HepG2 (cell line): ENCODE results near the gene GRK5. TPM values are rescaled to one million over a fixed set of nuclear protein-coding genes. Genes with fewer than 3 reads are reported as not detected.

Experiments
- AKAP8 ChIP-seq: sonication (generic); formaldehyde crosslinking; IDR thresholded peaks from 2 replicates; pipeline ENCODE4 v1.5.1; 2020; ENCODE audit warnings: mild to moderate bottlenecking, missing genetic modification reagents
- ARNT ChIP-seq: fragments of 450-650 bp; IDR thresholded peaks from 2 replicates; pipeline ENCODE4 v1.6.1; 2017
- BHLHE40 ChIP-seq: IDR thresholded peaks from 2 replicates; pipeline ENCODE4 v1.6.1; 2011; ENCODE audit warnings: low read length, improper control_type of control experiment
- CC2D1A ChIP-seq: sonication (generic); formaldehyde crosslinking; IDR thresholded peaks from 2 replicates; pipeline ENCODE4 v1.8.1; 2023; ENCODE audit warnings: mild to moderate bottlenecking, missing genetic modification reagents
- GPN1 ChIP-seq: sonication (generic); formaldehyde crosslinking; IDR thresholded peaks from 2 replicates; pipeline ENCODE4 v1.5.1; 2020; ENCODE audit warnings: missing genetic modification reagents, borderline replicate concordance
- HHEX ChIP-seq: IDR thresholded peaks from 2 replicates; pipeline ENCODE4 v1.6.1; 2016; ENCODE audit warnings: control low read depth
- HNRNPUL1 ChIP-seq: fragments of 200-400 bp; formaldehyde crosslinking; IDR thresholded peaks from 2 replicates; pipeline ENCODE4 v1.6.1; 2017; ENCODE audit warnings: low read depth, mild to moderate bottlenecking, low read length, moderate library complexity
- IRF2 ChIP-seq: IDR thresholded peaks from 2 replicates; pipeline ENCODE4 v1.6.1; 2018; ENCODE audit warnings: missing genetic modification reagents, missing compliant biosample characterization
- MAFF ChIP-seq: IDR thresholded peaks from 2 replicates; pipeline ENCODE4 v1.6.1; 2011; ENCODE audit warnings: low read depth, low read length, improper control_type of control experiment
- MAZ ChIP-seq, 2 experiments: sonication (generic) in 1 of 2; formaldehyde crosslinking in 1 of 2; IDR thresholded peaks; 2 replicates each; pipeline versions ENCODE4 v1.5.0 to v1.6.1; 2012 to 2020; ENCODE audit warnings: low read depth in 2 of 2, mild to moderate bottlenecking in 2 of 2, borderline replicate concordance in 1 of 2, improper control_type of control experiment in 1 of 2, low read length in 1 of 2, missing genetic modification reagents in 1 of 2, moderate library complexity in 1 of 2
- POLR2A ChIP-seq, 2 experiments: IDR thresholded peaks; 2 replicates each; pipeline ENCODE4 v1.6.1; 2011; ENCODE audit warnings: low read depth in 2 of 2, low read length in 2 of 2, mild to moderate bottlenecking in 1 of 2, moderate library complexity in 1 of 2; ENCODE audit not compliant: insufficient read depth in 1 of 2
- PRDM15 ChIP-seq: sonication (generic); formaldehyde crosslinking; IDR thresholded peaks from 2 replicates; pipeline ENCODE4 v1.4.0; 2020; ENCODE audit warnings: missing genetic modification reagents
- SMARCC2 ChIP-seq: fragments of 450-650 bp; IDR thresholded peaks from 2 replicates; pipeline ENCODE4 v1.6.1; 2017; ENCODE audit warnings: antibody characterized with exemption, mild to moderate bottlenecking
- TBL1XR1 ChIP-seq: fragments of 150-350 bp; IDR thresholded peaks from 2 replicates; pipeline ENCODE4 v1.6.1; 2014; ENCODE audit warnings: borderline replicate concordance, low read length; ENCODE audit not compliant: partially characterized antibody
- ZBTB8A ChIP-seq: sonication (generic); formaldehyde crosslinking; IDR thresholded peaks from 2 replicates; pipeline ENCODE4 v1.4.0; 2020; ENCODE audit warnings: mild to moderate bottlenecking, low read depth, missing genetic modification reagents, borderline replicate concordance
- ZNF138 ChIP-seq: sonication (generic); formaldehyde crosslinking; IDR thresholded peaks from 2 replicates; pipeline ENCODE4 v1.5.0; 2020; ENCODE audit warnings: mild to moderate bottlenecking, low read depth, missing genetic modification reagents
- ZNF30 ChIP-seq: sonication (generic); formaldehyde crosslinking; IDR thresholded peaks from 2 replicates; pipeline ENCODE4 v1.5.0; 2020; ENCODE audit warnings: mild to moderate bottlenecking, missing genetic modification reagents
- ZNF740 ChIP-seq: sonication (generic); formaldehyde crosslinking; IDR thresholded peaks from 2 replicates; pipeline ENCODE4 v1.4.0; 2020; ENCODE audit warnings: missing genetic modification reagents
- polyA plus RNA-seq, 8 experiments: library from polyadenylated mRNA; depleted of rRNA in 3 of 8; stranded (reverse) in 7 of 8; unstranded in 1 of 8; fragments of >200 nt; fragmentation: Illumina TruSeq in 4 of 8; extraction: Trizol in 4 of 8; gene quantifications; 2 replicates each; pipeline versions ENCODE4 v1.2.1 to v1.2.3, GENCODE V29; 2011 to 2016; ENCODE audit warnings: low read depth in 4 of 8, missing spikeins in 1 of 8, mixed read lengths in 1 of 8; ENCODE audit not compliant: insufficient read depth in 1 of 8
- total RNA-seq, 5 experiments: library from RNA; depleted of rRNA; stranded (reverse); fragments of >200 nt; fragmentation: Illumina TruSeq; extraction: Trizol; gene quantifications; 2 replicates each; pipeline ENCODE4 v1.2.3, GENCODE V29; 2016; ENCODE audit warnings: low read depth in 1 of 5
- TF ChIP-seq, protein P1 (sequence below): sonication (generic); formaldehyde crosslinking; IDR thresholded peaks from 2 replicates; pipeline ENCODE4 v1.4.0; 2020; ENCODE audit warnings: missing genetic modification reagents
- TF ChIP-seq, protein P2 (sequence below): sonication (generic); formaldehyde crosslinking; IDR thresholded peaks from 2 replicates; pipeline ENCODE4 v1.5.1; 2020; ENCODE audit warnings: missing genetic modification reagents, mild to moderate bottlenecking, borderline replicate concordance

Gene GRK5
- total and polyA plus RNA-seq, 2 of the 13 experiments (the other 11 are each of a cell fraction or from before 2014, with no cell fraction given), result 10.4 to 12.6 TPM

GRCh38 chr10:119498889-119499676 lies 291.7 kb downstream of the GRK5 start (continued):
- TF ChIP-seq, protein P1, sequence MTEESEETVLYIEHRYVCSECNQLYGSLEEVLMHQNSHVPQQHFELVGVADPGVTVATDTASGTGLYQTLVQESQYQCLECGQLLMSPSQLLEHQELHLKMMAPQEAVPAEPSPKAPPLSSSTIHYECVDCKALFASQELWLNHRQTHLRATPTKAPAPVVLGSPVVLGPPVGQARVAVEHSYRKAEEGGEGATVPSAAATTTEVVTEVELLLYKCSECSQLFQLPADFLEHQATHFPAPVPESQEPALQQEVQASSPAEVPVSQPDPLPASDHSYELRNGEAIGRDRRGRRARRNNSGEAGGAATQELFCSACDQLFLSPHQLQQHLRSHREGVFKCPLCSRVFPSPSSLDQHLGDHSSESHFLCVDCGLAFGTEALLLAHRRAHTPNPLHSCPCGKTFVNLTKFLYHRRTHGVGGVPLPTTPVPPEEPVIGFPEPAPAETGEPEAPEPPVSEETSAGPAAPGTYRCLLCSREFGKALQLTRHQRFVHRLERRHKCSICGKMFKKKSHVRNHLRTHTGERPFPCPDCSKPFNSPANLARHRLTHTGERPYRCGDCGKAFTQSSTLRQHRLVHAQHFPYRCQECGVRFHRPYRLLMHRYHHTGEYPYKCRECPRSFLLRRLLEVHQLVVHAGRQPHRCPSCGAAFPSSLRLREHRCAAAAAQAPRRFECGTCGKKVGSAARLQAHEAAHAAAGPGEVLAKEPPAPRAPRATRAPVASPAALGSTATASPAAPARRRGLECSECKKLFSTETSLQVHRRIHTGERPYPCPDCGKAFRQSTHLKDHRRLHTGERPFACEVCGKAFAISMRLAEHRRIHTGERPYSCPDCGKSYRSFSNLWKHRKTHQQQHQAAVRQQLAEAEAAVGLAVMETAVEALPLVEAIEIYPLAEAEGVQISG, result peak; percentile 66
- TF ChIP-seq MAFF (no peak), ZNF138 (CRISPR knock-in tag) (no peak), POLR2A (IDR thresholded peaks at IDR 0.05; ENCODE audit: insufficient read depth in 1 of 2, low read depth in 2 of 2, low read length in 2 of 2) (no peak), MAZ (IDR thresholded peaks at IDR 0.05; ENCODE audit: borderline replicate concordance, low read depth, low read length) (no peak), MAZ (CRISPR knock-in tag; IDR thresholded peaks at IDR 0.05; ENCODE audit: low read depth) (no peak), ZNF740 (no peak), PRDM15 (CRISPR knock-in tag) (no peak), HHEX (CRISPR knock-in tag) (no peak), TBL1XR1 (no peak), HNRNPUL1 (no peak), AKAP8 (CRISPR knock-in tag) (no peak), IRF2 (peak; percentile 65), ZBTB8A (CRISPR knock-in tag) (no peak), SMARCC2 (no peak), BHLHE40 (no peak), GPN1 (CRISPR knock-in tag) (no peak), ZNF30 (CRISPR knock-in tag) (no peak), ARNT (no peak), CC2D1A (no peak)
- TF ChIP-seq, protein P2, sequence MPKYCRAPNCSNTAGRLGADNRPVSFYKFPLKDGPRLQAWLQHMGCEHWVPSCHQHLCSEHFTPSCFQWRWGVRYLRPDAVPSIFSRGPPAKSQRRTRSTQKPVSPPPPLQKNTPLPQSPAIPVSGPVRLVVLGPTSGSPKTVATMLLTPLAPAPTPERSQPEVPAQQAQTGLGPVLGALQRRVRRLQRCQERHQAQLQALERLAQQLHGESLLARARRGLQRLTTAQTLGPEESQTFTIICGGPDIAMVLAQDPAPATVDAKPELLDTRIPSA, result no peak
